PC-9 (cell line): ENCODE data around the gene LILRA1.

ENCODE experiments used
- EZH2 ChIP-seq: fragments of 200-600 bp; sonication (generic); IDR thresholded peaks from 2 replicates; pipeline ENCODE4 v1.8.0; 2017; ENCODE audit warnings: antibody characterized with exemption, low read depth
- TF ChIP-seq, protein P1 (sequence below): fragments of 200-600 bp; sonication (generic); conservative IDR thresholded peaks from 2 replicates; pipeline ENCODE4 v1.6.1; 2017; ENCODE audit warnings: mixed run types, antibody characterized with exemption, mild to moderate bottlenecking, moderate library complexity

DNA sequence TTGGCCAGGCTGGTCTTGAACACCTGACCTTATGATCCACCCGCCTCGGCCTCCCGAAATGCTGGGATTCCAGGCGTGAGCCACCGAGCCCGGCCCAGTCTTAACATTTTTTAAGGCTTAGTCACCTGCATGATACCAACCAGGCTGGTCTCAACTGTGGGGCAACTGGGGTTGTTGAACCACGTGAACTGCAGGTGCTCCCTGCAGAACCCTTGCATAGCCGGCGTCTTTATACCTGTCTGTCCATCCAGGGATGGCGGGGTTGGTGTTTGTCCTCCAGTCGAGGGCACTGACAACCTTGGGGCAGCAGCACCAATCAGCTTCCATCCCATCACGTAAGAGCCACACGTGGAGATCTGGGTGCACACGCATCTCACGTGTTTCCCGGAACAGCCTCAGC is 44.6 kb upstream of the LILRA1 start:
- no peak for TF ChIP-seq EZH2
- TF ChIP-seq, protein P1, sequence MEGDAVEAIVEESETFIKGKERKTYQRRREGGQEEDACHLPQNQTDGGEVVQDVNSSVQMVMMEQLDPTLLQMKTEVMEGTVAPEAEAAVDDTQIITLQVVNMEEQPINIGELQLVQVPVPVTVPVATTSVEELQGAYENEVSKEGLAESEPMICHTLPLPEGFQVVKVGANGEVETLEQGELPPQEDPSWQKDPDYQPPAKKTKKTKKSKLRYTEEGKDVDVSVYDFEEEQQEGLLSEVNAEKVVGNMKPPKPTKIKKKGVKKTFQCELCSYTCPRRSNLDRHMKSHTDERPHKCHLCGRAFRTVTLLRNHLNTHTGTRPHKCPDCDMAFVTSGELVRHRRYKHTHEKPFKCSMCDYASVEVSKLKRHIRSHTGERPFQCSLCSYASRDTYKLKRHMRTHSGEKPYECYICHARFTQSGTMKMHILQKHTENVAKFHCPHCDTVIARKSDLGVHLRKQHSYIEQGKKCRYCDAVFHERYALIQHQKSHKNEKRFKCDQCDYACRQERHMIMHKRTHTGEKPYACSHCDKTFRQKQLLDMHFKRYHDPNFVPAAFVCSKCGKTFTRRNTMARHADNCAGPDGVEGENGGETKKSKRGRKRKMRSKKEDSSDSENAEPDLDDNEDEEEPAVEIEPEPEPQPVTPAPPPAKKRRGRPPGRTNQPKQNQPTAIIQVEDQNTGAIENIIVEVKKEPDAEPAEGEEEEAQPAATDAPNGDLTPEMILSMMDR, result no peak
